ENCODE data around the gene NENF.

Gene NENF

DNA sequence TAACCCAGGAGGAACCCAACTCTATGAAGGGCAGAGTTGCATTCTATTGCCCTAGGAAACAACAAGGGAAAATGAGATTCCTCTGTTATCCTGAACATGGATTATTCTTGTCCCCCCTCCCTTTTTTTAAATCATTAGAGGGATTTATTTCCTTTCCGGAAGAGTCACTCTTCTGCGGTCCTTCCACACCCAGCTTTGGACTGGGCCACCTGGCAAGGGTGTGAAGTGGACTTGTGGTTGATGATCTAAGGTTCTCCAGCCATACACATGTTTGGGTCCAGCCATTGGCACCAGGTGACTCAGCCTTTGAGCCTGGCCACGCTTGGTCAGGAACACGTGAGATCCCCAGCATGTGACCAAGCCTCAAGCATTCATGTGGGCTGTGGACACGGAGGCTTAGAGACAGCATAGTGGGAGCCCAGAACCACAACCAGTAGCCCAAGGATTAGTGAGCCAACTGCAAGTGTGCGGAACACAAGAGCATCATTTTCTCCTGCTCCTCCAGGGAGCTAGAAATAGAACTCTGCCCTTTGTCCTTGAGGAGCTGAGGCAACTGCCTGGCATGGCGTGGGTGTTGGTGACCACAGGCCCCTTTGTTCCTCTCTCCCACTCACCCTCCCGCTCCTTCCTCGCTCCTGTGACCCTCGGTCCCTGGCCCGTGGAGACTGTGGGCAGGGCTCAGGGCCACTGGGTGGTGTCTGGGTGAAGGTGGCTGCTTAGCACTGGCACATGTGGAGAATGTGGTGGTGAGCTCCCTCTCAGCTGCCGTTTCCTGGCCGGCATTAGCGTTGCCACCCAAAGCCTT, 50.1 kb downstream of the NENF start:
- DNase-seq: no peak

DNA sequence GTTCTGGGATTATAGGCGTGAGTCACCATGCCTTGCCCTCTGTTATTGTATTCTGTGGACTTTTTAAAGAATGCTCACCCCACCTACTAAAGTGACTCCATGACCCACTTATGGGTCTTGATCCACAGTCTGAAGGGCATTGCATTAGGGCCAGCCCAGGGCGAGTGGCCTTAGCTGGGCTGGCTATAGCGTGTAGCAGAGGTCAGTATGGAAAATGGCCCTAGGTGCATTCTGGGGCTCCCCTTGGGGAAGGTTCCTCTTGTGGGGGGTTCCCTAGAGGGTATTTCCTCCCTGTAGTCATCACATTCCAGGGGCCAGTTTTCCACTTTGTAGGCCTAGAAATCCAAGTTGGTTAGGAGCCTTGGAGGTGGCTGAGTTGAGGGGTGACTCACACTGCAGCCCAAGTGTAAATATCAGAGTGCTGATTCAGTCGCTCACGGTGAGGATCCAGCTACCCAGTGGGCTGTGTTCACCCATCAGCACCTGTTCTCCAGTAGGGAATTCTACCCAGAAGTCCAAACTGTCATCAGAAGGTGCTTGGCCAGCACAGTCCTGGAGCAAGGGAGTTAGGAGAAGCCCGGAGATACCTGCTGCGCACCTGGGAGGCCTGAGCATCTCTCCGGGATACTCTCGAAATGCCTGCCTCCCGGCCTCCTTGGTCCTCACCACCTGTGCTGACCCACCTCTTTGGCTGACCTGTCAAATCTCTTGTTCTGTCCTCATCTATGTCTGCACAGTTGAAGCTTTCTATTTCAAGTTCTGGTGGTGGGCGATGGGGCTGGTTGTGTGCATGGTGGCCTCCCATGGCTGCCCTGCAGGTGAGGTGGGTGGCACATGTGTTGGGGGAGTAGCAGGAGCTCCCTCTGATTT, 52.2 kb downstream of the NENF start:
- no peak for DNase-seq

DNA sequence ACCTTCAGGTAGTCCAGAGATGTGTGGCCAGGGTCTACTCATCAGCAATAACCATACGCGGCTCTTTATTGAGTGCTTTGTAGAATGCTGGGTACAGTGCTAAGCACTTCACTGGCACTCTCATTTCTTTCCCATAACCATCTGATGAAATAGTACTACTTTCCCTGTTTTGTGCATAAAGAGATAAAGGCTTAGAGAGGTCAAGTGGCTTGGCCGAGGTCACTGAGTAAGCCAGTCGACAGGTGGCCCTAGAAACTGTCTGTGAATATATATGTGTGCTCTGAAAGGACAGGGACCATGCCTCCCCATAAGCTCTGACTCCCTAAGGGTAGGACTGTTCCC, 52.8 kb downstream of the NENF start:
- DNase-seq: no peak

DNA sequence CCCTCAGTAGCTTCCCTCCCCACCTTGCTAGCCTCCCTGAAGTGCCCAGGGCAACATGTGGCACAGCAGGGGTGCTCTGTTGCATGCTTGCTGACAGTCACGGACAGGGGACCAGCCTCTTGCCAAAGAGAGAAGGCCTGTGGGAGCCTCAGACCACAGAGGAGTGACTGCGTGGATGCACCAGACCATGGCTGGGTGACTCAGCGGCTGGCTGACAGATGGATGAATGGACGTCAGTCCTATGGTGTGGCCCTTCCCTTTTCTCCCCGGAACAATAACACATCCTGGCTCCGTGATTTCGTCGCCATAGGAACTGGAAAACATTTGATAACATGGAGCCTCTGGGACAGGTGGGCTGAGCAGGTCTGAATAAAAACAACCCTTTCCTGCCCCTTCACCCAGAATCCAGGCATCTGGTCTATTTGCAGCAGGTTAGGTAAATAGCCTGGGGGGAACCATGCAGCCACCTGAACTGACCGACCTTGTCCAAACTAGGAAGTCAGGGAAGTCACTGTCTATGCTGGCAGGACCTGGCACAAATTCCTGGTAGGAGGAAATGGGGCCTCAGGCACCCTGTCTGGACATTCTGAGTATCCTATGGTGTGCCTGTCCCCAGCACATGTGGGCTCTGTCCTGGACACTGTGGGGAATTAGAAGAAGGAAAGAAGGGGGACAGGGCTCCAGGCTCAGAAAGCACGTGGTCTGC, 53.3 kb downstream of the NENF start:
- DNase-seq: no peak

DNA sequence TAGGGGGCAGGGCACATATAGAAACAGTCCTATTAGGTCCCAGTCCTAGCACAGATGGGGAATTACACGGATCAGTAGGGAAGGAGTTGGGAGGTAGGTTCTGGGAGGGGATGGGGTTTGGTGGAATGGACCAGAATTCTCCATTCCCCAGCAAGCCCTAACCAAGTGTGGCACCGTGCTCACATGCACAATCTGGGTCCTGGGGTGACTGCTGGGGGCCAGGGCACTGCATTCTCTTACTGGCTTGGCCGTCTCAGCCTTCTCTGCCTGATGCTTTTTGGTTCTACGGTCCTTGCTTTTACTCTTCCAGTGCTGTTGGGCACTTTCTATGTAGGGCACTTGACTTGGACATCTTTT, 53.9 kb downstream of the NENF start:
- no peak for DNase-seq

DNA sequence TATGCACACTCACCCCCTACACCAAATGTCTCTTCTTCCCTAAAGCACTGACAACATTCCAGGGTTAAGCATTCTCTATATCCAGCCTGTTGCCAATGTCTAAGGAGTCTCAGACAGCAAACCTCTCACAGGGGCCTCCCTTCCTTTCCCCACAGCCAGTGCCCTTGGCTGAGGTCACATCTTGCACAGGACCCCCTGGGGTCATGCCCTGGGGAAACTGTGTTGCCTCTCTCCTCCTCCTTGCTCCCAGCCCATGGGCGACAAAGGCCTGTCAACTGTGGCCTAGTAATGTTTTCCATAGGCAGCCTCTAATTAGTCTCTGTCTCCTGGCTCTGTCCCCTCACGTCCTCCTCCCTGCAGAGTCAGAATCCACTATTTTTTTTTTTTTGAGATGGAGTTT, 54.6 kb downstream of the NENF start:
- DNase-seq: no peak

DNA sequence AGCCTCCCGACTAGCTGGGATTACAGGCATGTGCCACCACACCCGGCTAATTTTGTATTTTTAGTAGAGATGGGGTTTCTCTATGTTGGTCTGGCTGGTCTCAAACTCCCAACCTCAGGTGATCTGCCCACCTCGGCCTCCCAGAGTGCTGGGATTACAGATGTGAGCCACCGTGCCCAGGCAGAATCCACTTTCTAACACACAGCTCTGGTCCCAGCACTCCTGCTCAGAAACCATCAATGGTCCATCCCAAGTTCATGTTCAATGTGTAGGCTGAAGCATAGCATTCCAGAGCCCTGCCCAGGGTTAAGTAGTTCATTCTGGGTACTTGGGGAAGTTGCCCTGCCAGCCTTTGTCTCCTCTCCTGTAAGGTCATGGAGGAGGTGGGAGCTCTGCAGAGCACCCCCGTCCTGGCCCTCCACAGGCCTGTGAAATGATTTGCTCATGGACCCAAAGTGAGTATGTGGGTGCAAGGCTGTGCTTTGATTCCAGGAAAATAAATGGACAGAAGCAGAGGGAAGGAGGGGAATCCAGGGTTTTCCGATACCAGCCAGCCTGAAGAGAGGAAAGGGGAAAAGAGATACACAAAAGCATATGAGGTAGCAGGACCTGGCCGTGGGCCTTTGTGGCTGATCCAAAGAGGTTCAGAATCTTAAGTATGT, 55.2 kb downstream of the NENF start:
- DNase-seq: no peak

DNA sequence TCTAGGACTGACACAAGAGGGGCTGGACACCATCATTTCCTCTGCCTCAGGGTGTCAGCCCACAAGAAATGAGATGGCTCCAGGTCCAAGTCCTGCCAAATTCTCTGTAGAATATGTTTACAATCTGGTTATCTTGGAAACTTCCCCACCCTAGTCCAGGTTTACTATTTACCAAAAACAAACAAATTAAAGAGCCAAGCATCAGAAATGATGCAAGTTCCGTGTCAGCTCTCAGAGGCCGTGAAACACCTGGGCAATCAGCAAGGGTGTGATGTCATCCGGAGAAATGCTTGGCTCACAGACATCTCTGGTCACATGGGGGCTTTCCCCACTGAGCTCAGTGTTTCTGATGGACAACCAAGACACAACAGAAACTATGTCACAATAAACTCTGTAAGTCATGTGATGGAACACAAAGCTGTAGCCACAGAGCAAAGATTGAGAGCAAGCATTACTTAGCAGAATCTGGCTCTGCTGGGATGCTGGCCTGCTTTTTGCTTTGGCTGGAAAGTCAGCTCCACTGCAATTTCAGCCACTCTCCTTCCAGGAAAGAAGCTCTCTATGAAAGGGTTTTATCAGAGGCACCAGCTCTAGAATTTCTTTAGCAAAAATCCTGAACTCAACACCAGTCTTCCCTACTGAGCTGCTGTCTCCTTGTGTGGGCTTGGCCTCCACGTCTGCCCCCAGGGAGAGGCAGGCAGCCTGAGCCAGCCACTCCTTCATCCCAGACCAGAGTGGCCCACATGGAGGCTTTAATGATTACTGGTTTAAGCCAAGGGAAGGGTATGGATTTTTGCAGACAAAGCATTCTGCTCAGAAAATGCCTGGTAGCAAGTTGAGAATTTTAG, 55.9 kb downstream of the NENF start:
- no peak for DNase-seq

DNA sequence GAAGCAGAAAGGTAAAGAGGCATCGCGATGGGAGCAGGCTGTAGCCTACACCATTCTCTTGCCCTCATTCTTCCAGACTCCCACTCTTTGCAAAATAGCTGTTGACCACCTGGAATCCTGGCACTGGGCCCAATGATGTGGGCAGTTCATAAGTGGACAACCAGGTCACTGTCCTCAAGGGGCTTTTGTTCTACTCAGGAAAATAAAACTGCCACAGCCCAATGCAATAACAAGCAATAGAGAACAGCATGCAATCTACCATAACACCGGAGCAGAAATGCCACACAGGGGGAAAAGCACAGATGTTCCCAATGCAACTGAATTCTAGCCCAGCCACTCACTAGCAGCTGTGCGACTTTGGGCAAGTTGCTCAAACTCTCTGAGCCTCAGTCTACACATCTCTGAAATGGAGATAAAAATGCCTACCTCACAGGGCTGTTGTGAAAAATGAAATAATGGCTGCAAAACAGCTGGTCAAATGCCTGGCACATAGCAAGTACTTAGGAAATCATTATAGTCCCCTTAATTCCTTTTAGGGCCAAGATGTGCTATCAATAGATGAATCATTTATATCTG, 56.7 kb downstream of the NENF start:
- DNase-seq: no peak

DNA sequence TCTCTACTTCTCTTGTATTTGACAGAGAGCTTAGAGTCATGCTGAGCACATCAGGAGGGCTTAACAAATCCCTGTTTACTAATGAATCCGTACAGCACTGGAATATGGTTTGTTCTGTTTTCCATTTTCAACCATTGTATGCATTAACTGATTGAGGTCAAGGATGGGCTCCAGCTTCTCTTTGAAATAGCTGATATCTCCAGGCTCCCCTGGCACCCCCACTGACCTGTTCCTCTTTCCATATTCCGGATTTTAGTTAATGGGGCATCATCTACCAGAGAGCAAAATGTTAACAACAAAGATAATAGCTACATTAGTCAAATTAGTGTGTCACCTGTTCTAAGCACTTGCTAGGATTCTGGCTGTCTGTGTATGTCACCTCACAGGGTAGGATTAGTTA, 57.6 kb downstream of the NENF start:
- DNase-seq: no peak

DNA sequence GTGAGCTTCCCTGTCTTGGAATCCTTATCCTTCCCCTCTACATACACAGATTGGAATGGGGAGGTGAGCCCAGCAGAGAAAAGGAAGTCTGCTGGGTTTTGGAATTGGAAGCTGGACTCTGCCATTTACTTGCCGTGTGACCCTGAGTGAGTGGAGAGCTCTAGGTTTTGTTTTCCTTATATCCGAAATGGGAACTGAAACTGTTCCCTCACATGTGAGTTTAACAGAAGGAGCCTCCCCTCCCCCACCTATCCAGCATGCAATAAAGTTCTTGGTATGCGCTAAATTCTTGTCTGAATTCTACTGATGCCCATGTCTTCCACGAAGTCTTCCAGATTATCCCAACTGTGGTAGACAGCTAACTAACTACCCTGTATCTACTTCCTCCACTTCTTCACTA, 58.7 kb downstream of the NENF start:
- DNase-seq: no peak

All from stimulated activated naive CD4-positive, alpha-beta T cell (primary cell).